A549 (cell line): ENCODE data around the gene MRPS15. TPM values are rescaled to one million over a fixed set of nuclear protein-coding genes. Genes with fewer than 3 reads are reported as not detected.

Experiments used
- ATAC-seq, 2 experiments: fragments of 200-7000 bp in 1 of 2; fragments of >200 bp in 1 of 2; cut with Nextera tagmentation in 1 of 2; cut with Tn5 transposase in 1 of 2; 3 replicates each; pipeline versions ENCODE4 v1.8.0 to v1.9.1; 2018 to 2020; ENCODE audit warnings: mild to moderate bottlenecking in 1 of 2, moderate library complexity in 1 of 2
- CTCF ChIA-PET: fragments of 300-600 bp; sonication (Branson Sonifier 250); formaldehyde crosslinking; extraction: SDS; loops from one replicate; lab custom pipeline; 2021; ENCODE audit warnings: antibody characterized with exemption, inconsistent platforms; lab: Yijun Ruan, JAX
- POLR2A ChIA-PET: fragments of 350-600 bp; formaldehyde crosslinking; extraction: SDS; loops from one replicate; lab custom pipeline; 2021; ENCODE audit warnings: antibody characterized with exemption, inconsistent platforms; lab: Yijun Ruan, JAX
- DNase-seq, 2 experiments: peaks; one replicate each; pipeline versions ENCODE4 v3.0.0 to v3.0.0-alpha.2; 2011 to 2016; ENCODE audit warnings: low read depth in 1 of 2, low spot score in 1 of 2
- FAIRE-seq: peaks from 2 replicates; lab custom pipeline; 2011; peaks lifted over from hg19 to GRCh38; lab: Jason Lieb, UNC
- H3K27ac ChIP-seq, 2 experiments: fragments of >200 bp; sonication (Bioruptor Twin); formaldehyde crosslinking; 3 replicates each; pipeline ENCODE4 v1.5.1; 2016 to 2017
- H3K4me1 ChIP-seq: fragments of >200 bp; sonication (Bioruptor Twin); formaldehyde crosslinking; 3 replicates; pipeline ENCODE4 v1.6.1; 2016
- H3K4me2 ChIP-seq: fragments of >200 bp; sonication (Bioruptor Twin); formaldehyde crosslinking; 3 replicates; pipeline ENCODE4 v1.6.1; 2016
- H3K4me3 ChIP-seq: fragments of >200 bp; sonication (Bioruptor Twin); formaldehyde crosslinking; 3 replicates; pipeline ENCODE4 v1.5.1; 2016
- H3K9me3 ChIP-seq: fragments of >200 bp; sonication (Bioruptor Twin); formaldehyde crosslinking; 3 replicates; pipeline ENCODE4 v1.6.1; 2016
- EHF ChIP-seq: fragments of 250-450 bp; sonication (Bioruptor Pico); IDR thresholded peaks from 2 replicates; pipeline ENCODE4 v1.5.0; 2020; ENCODE audit warnings: mild to moderate bottlenecking
- ELK1 ChIP-seq: fragments of 150-350 bp; IDR thresholded peaks from 2 replicates; pipeline ENCODE4 v1.6.1; 2014; ENCODE audit warnings: low read depth, mild to moderate bottlenecking, low read length
- EP300 ChIP-seq, 2 experiments: fragments of >200 bp; sonication (Bioruptor Twin); formaldehyde crosslinking; IDR thresholded peaks; 2 replicates in 1 of 2; 3 replicates in 1 of 2; pipeline ENCODE4 v1.6.1; 2016 to 2017
- ESRRA ChIP-seq: fragments of 150-350 bp; IDR thresholded peaks from 2 replicates; pipeline ENCODE4 v1.6.1; 2014; ENCODE audit warnings: mild to moderate bottlenecking, low read length, borderline replicate concordance
- FOSB ChIP-seq: fragments of 250-450 bp; sonication (Bioruptor Pico); IDR thresholded peaks from 2 replicates; pipeline ENCODE4 v1.5.0; 2020; ENCODE audit warnings: mild to moderate bottlenecking, moderate library complexity
- HDAC2 ChIP-seq: fragments of 200-600 bp; sonication (generic); IDR thresholded peaks from 2 replicates; pipeline ENCODE4 v1.6.1; 2016
- HOXA7 ChIP-seq: fragments of 250-450 bp; sonication (Bioruptor Pico); IDR thresholded peaks from 2 replicates; pipeline ENCODE4 v1.5.0; 2020; ENCODE audit warnings: mild to moderate bottlenecking, moderate library complexity
- JUN ChIP-seq, 2 experiments: fragments of >200 bp; sonication (Bioruptor Twin); formaldehyde crosslinking; IDR thresholded peaks; 2 replicates in 1 of 2; 3 replicates in 1 of 2; pipeline ENCODE4 v1.6.1; 2016 to 2017
- KDM1A ChIP-seq: fragments of 200-600 bp; sonication (generic); IDR thresholded peaks from 2 replicates; pipeline ENCODE4 v1.6.1; 2016; ENCODE audit warnings: low read depth, mild to moderate bottlenecking
- MAX ChIP-seq: IDR thresholded peaks from 2 replicates; pipeline ENCODE4 v1.6.1; 2012
- MAZ ChIP-seq: fragments of 150-350 bp; IDR thresholded peaks from 2 replicates; pipeline ENCODE4 v1.6.1; 2014; ENCODE audit warnings: antibody characterized with exemption, low read depth, low read length, borderline replicate concordance
- MYC ChIP-seq: IDR thresholded peaks from 2 replicates; pipeline ENCODE4 v1.6.1; 2012; ENCODE audit warnings: mild to moderate bottlenecking, inconsistent platforms, low read length, improper control_type of control experiment, borderline replicate concordance
- NFE2L2 ChIP-seq: fragments of 150-350 bp; conservative IDR thresholded peaks from 2 replicates; pipeline ENCODE4 v1.6.1; 2014; ENCODE audit warnings: low read length
- PHF8 ChIP-seq: fragments of 200-600 bp; sonication (generic); IDR thresholded peaks from 2 replicates; pipeline ENCODE4 v1.6.1; 2016; ENCODE audit warnings: low read depth, mild to moderate bottlenecking, antibody characterized with exemption, moderate library complexity, borderline replicate concordance
- RCOR1 ChIP-seq: fragments of 150-350 bp; IDR thresholded peaks from 2 replicates; pipeline ENCODE4 v1.6.1; 2014; ENCODE audit warnings: antibody characterized with exemption, low read length, low read depth
- RFX5 ChIP-seq: fragments of 450-650 bp; IDR thresholded peaks from 2 replicates; pipeline ENCODE4 v1.7.1; 2014; ENCODE audit warnings: antibody characterized with exemption, mild to moderate bottlenecking, moderate library complexity
- SMC3 ChIP-seq: fragments of >200 bp; sonication (Bioruptor Twin); formaldehyde crosslinking; IDR thresholded peaks from 3 replicates; pipeline ENCODE4 v1.6.1; 2018; ENCODE audit warnings: inconsistent platforms
- SREBF2 ChIP-seq: fragments of 450-650 bp; IDR thresholded peaks from 2 replicates; pipeline ENCODE4 v1.6.1; 2014; ENCODE audit warnings: mild to moderate bottlenecking, moderate library complexity
- TFCP2L1 ChIP-seq: fragments of 250-450 bp; sonication (Bioruptor Pico); IDR thresholded peaks from 2 replicates; pipeline ENCODE4 v1.5.0; 2021; ENCODE audit warnings: mild to moderate bottlenecking
- TP53 ChIP-seq: fragments of 250-450 bp; sonication (Bioruptor Pico); IDR thresholded peaks from 2 replicates; pipeline ENCODE4 v1.5.0; 2021; ENCODE audit warnings: mild to moderate bottlenecking, moderate library complexity
- ZC3H11A ChIP-seq: fragments of 450-650 bp; IDR thresholded peaks from 2 replicates; pipeline ENCODE4 v1.6.1; 2014; ENCODE audit warnings: antibody characterized with exemption, mild to moderate bottlenecking
- ZFP36 ChIP-seq: fragments of 450-650 bp; IDR thresholded peaks from 2 replicates; pipeline ENCODE4 v1.6.1; 2014; ENCODE audit warnings: borderline replicate concordance; ENCODE audit not compliant: partially characterized antibody
- ZSCAN20 ChIP-seq: fragments of 250-450 bp; sonication (Bioruptor Pico); IDR thresholded peaks from 2 replicates; pipeline ENCODE4 v1.8.0; 2022; ENCODE audit warnings: mild to moderate bottlenecking, moderate library complexity
- WGBS: methylation state at CpG from one replicate; pipeline ENCODE4 v1.1.6; 2017; ENCODE audit errors: missing lambda C conversion rate; 5-methylcytosine and 5-hydroxymethylcytosine counted together
- polyA plus RNA-seq, 4 experiments: library from polyadenylated mRNA; depleted of rRNA in 3 of 4; stranded (reverse); fragments of >200 nt; fragmentation: RNase III in 1 of 4; extraction: RNeasy Plus Mini Kit Qiagen cat#74134 plus additional on column Dnase treatment in 1 of 4; gene quantifications; 2 replicates in 3 of 4; 3 replicates in 1 of 4; pipeline ENCODE4 v1.2.3, GENCODE V29; 2011 to 2017
- TF ChIP-seq, protein P1 (sequence below): fragments of 200-600 bp; sonication (generic); IDR thresholded peaks from 2 replicates; pipeline ENCODE4 v1.6.1; 2016; ENCODE audit warnings: antibody characterized with exemption, mild to moderate bottlenecking, moderate library complexity
- TF ChIP-seq, protein P2 (sequence below): fragments of 450-650 bp; IDR thresholded peaks from 2 replicates; pipeline ENCODE4 v1.6.1; 2014; ENCODE audit warnings: antibody characterized with exemption
- TF ChIP-seq, protein P3 (sequence below): fragments of >200 bp; sonication (Bioruptor Twin); formaldehyde crosslinking; IDR thresholded peaks from 3 replicates; pipeline ENCODE4 v1.5.1; 2016

Gene MRPS15
- polyA plus RNA-seq, 2 of the 4 experiments (the other 2 are of a cell fraction), result 74.7 to 79.7 TPM

- TF ChIP-seq, protein P1, sequence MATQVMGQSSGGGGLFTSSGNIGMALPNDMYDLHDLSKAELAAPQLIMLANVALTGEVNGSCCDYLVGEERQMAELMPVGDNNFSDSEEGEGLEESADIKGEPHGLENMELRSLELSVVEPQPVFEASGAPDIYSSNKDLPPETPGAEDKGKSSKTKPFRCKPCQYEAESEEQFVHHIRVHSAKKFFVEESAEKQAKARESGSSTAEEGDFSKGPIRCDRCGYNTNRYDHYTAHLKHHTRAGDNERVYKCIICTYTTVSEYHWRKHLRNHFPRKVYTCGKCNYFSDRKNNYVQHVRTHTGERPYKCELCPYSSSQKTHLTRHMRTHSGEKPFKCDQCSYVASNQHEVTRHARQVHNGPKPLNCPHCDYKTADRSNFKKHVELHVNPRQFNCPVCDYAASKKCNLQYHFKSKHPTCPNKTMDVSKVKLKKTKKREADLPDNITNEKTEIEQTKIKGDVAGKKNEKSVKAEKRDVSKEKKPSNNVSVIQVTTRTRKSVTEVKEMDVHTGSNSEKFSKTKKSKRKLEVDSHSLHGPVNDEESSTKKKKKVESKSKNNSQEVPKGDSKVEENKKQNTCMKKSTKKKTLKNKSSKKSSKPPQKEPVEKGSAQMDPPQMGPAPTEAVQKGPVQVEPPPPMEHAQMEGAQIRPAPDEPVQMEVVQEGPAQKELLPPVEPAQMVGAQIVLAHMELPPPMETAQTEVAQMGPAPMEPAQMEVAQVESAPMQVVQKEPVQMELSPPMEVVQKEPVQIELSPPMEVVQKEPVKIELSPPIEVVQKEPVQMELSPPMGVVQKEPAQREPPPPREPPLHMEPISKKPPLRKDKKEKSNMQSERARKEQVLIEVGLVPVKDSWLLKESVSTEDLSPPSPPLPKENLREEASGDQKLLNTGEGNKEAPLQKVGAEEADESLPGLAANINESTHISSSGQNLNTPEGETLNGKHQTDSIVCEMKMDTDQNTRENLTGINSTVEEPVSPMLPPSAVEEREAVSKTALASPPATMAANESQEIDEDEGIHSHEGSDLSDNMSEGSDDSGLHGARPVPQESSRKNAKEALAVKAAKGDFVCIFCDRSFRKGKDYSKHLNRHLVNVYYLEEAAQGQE, result no peak
- TF ChIP-seq, protein P2, sequence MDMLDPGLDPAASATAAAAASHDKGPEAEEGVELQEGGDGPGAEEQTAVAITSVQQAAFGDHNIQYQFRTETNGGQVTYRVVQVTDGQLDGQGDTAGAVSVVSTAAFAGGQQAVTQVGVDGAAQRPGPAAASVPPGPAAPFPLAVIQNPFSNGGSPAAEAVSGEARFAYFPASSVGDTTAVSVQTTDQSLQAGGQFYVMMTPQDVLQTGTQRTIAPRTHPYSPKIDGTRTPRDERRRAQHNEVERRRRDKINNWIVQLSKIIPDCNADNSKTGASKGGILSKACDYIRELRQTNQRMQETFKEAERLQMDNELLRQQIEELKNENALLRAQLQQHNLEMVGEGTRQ, result no peak
- TF ChIP-seq ZFP36 (no peak), EP300 (IDR thresholded peaks at IDR 0.05) (no peak), RCOR1 (no peak), RFX5 (no peak)
- TF ChIP-seq, all 56 proteins: peak for 0
Observed at GRCh38 chr1:36419140-36419539, 45.0 kb downstream of the MRPS15 start (continued).

GRCh38 chr1:36417931-36418330, 46.3 kb downstream of the MRPS15 start:
- no peak for ATAC-seq
- no peak overlapping the region for H3K27ac ChIP-seq
- no peak overlapping the region for H3K4me2 ChIP-seq
- no peak for FAIRE-seq
- ChIA-PET CTCF (interaction anchor here (1.2 to 6.8 kb wide), 3 partner anchors 49 to 111 kb away, joined by 3 to 37 read pairs (median 7); no protein-coding TSS in a partner anchor), POLR2A (no interaction called here)
- no peaks in the 10 kb centered on the region for H3K9me3 ChIP-seq
- TF ChIP-seq EP300 (IDR thresholded peaks at IDR 0.05) (no peak), ZSCAN20 (CRISPR knock-in tag) (no peak), PHF8 (no peak), ESRRA (no peak), HDAC2 (no peak), MAX (no peak), EHF (CRISPR knock-in tag) (no peak), SMC3 (no peak)
- DNase-seq, result no peak
- peaks cover 7% of the 10 kb centered on the region; the same call in 2 of the 3 replicates for H3K4me1 ChIP-seq
- H3K4me3 ChIP-seq, result no peak overlapping the region
- 78% methylated on average over 8 of the region's 9 CpGs for WGBS

- DNase-seq (no peak), ATAC-seq (no peak), FAIRE-seq (no peak)
- no peak overlapping the region for H3K27ac ChIP-seq
- H3K9me3 ChIP-seq, result no peaks in the 10 kb centered on the region
- WGBS, result 92% methylated on average over 15 of the region's 15 CpGs
- TF ChIP-seq, protein P2, result no peak
- TF ChIP-seq ZC3H11A (no peak), ELK1 (no peak), RCOR1 (no peak), TFCP2L1 (CRISPR knock-in tag) (no peak), HOXA7 (CRISPR knock-in tag) (no peak), FOSB (CRISPR knock-in tag) (no peak), NFE2L2 (no peak), KDM1A (no peak), JUN (IDR thresholded peaks at IDR 0.05) (no peak), SREBF2 (no peak), MYC (no peak), MAZ (no peak), TP53 (CRISPR knock-in tag) (no peak)
- TF ChIP-seq, protein P3, sequence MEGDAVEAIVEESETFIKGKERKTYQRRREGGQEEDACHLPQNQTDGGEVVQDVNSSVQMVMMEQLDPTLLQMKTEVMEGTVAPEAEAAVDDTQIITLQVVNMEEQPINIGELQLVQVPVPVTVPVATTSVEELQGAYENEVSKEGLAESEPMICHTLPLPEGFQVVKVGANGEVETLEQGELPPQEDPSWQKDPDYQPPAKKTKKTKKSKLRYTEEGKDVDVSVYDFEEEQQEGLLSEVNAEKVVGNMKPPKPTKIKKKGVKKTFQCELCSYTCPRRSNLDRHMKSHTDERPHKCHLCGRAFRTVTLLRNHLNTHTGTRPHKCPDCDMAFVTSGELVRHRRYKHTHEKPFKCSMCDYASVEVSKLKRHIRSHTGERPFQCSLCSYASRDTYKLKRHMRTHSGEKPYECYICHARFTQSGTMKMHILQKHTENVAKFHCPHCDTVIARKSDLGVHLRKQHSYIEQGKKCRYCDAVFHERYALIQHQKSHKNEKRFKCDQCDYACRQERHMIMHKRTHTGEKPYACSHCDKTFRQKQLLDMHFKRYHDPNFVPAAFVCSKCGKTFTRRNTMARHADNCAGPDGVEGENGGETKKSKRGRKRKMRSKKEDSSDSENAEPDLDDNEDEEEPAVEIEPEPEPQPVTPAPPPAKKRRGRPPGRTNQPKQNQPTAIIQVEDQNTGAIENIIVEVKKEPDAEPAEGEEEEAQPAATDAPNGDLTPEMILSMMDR, result no peak
- H3K4me1 ChIP-seq, result peaks cover 5% of the 10 kb centered on the region; the same call in 2 of the 3 replicates
- no peak overlapping the region for H3K4me2 ChIP-seq
- ChIA-PET CTCF (interaction anchor here (0.6 to 6.8 kb wide), 2 partner anchors 74 to 246 kb away, joined by 4 to 37 read pairs; no protein-coding TSS in a partner anchor), POLR2A (no interaction called here)
- H3K4me3 ChIP-seq, result no peak overlapping the region
Observed at GRCh38 chr1:36415661-36416326, 48.4 kb downstream of the MRPS15 start.
